Measurements from ENCODE around the gene SUSD6.

DNA sequence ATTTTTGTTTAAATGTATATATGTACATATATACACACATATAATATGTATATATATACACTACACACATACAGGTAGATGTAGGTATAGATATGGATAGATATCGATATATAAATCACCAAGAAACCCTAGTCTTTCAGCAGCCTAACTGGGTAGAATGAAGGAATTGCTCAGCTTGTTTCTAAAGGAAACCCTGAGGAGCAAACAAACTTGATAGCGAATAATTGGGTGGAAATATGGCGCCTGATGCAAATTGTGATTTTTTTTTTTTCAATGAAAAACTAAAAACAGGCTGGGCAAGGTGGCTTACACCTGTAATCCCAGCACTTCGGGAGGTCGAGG is 36.5 kb upstream of the SUSD6 start:
- TF ChIP-seq POLR2A (IDR thresholded peaks at IDR 0.05; ENCODE audit: low read depth, low read length): no peak
- no peak for TF ChIP-seq POLR2AphosphoS5 (IDR thresholded peaks at IDR 0.05; ENCODE audit: low read depth, low read length)

All from GM12891 (cell line).